Islet precursor cell (in vitro differentiated cells): ENCODE results near the gene PCTP.

Experiments
- DNase-seq: peaks from one replicate; pipeline ENCODE4 v3.0.0-alpha.2; 2018

Gene PCTP

GRCh38 chr17:55760643-55761355, 9.9 kb downstream of the PCTP start:
- no peak for DNase-seq

- DNase-seq = no peak
Observed at GRCh38 chr17:55762086-55762858, 11.4 kb downstream of the PCTP start.

- DNase-seq = no peak
Observed at GRCh38 chr17:55763856-55764255, 13.0 kb downstream of the PCTP start.

GRCh38 chr17:55764610-55765009, 13.8 kb downstream of the PCTP start:
- DNase-seq = no peak

GRCh38 chr17:55765472-55765871, 14.6 kb downstream of the PCTP start:
- no peak for DNase-seq

- no peak for DNase-seq
Observed at GRCh38 chr17:55768936-55769624, 18.2 kb downstream of the PCTP start.

- peak; percentile 60 for DNase-seq
Observed at GRCh38 chr17:55769625-55770000, 18.8 kb downstream of the PCTP start.

GRCh38 chr17:55770196-55770870, 19.5 kb downstream of the PCTP start:
- no peak for DNase-seq

GRCh38 chr17:55772086-55772485, 21.2 kb downstream of the PCTP start:
- no peak for DNase-seq

- DNase-seq = no peak
Observed at GRCh38 chr17:55773671-55774070, 22.8 kb downstream of the PCTP start.

- peak; percentile 78 for DNase-seq
Observed at GRCh38 chr17:55774846-55775271, 24.0 kb downstream of the PCTP start.

- DNase-seq = no peak
Observed at GRCh38 chr17:55776271-55776670, 25.4 kb downstream of the PCTP start.

- DNase-seq = no peak
Observed at GRCh38 chr17:55777471-55777971, 26.7 kb downstream of the PCTP start.

- no peak for DNase-seq
Observed at GRCh38 chr17:55778389-55779118, 27.7 kb downstream of the PCTP start.

- peak; percentile 91 for DNase-seq
Observed at GRCh38 chr17:55783684-55784245, 32.9 kb downstream of the PCTP start.

GRCh38 chr17:55784666-55785065, 33.8 kb downstream of the PCTP start:
- no peak for DNase-seq

GRCh38 chr17:55785181-55785580, 34.3 kb downstream of the PCTP start:
- no peak for DNase-seq

GRCh38 chr17:55793272-55793671, 42.4 kb downstream of the PCTP start:
- DNase-seq = no peak

- DNase-seq = no peak
Observed at GRCh38 chr17:55794725-55795482, 44.1 kb downstream of the PCTP start.

- DNase-seq = no peak
Observed at GRCh38 chr17:55806745-55807495, 56.1 kb downstream of the PCTP start.
